ENCODE measurements around the gene AURKAIP1. TPM values are rescaled to one million over a fixed set of nuclear protein-coding genes. Genes with fewer than 3 reads are reported as not detected.

AURKAIP1 gene
- total RNA-seq, 1 donor from 2014 or later: 106 TPM

- no peak for DNase-seq
These were observed 43.7 kb downstream of the AURKAIP1 start, which contains the start of gene TAS1R3 for GRCh38 chr1:1331068-1331965. TAS1R3 (plus strand) TSS chr1:1331280; CDS start chr1:1331346, 66 bp downstream.

GRCh38 chr1:1330366-1331067 is 44.5 kb downstream of the AURKAIP1 start:
- DNase-seq: no peak

GRCh38 chr1:1329304-1330210 is 45.5 kb downstream of the AURKAIP1 start:
- DNase-seq: no peak

DNA sequence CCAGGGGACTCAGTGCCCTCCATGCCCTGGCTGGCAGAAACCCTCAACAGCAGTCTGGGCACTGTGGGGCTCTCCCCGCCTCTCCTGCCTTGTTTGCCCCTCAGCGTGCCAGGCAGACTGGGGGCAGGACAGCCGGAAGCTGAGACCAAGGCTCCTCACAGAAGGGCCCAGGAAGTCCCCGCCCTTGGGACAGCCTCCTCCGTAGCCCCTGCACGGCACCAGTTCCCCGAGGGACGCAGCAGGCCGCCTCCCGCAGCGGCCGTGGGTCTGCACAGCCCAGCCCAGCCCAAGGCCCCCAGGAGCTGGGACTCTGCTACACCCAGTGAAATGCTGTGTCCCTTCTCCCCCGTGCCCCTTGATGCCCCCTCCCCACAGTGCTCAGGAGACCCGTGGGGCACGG is 46.8 kb downstream of the AURKAIP1 start:
- no peak for DNase-seq

GRCh38 chr1:1327291-1327690 is 47.7 kb downstream of the AURKAIP1 start:
- DNase-seq: no peak

GRCh38 chr1:1326075-1326605 is 48.9 kb downstream of the AURKAIP1 start:
- DNase-seq: no peak

- DNase-seq: peak; percentile 44
These were observed 49.5 kb downstream of the AURKAIP1 start for GRCh38 chr1:1325288-1326074.

- DNase-seq: peak; percentile 95
These were observed 50.3 kb downstream of the AURKAIP1 start, which contains the start of the genes CPTP and INTS11 for GRCh38 chr1:1324524-1325287. CPTP (plus strand) TSS chr1:1324802; CDS start chr1:1326911, 2,109 bp downstream. INTS11 (minus strand) TSS chr1:1324660; CDS start chr1:1324608, 52 bp downstream.

DNA sequence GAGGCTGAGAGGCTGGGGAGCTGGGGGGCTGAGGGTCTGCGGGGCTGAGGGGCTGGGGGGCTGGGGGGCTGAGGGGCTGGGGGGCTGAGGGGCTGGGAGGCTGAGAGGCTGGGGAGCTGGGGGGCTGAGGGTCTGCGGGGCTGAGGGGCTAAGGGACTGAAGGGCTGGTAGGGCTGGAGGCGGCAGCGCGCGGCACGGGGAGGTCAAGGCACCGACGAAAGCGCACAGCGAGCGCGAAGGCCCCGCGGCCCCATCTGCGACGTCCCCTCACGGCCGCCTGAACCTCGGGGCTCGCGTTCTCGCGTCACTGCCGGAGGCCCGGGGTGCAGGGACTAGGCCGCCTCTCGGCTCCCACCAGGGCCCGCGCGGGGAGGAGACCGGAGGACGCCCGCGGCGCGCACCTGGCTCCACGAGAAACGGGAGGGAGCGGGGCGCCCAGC is 50.9 kb downstream of the AURKAIP1 start:
- DNase-seq: no peak

Other genes with a start within 250 kb of the AURKAIP1 start
- gene TTLL10, start 201.3 kb downstream of the AURKAIP1 start, total RNA-seq: not detected in 2 replicates
- 1.0 TPM in 1 of 2 replicates, not detected in the other for gene TNFRSF18, start 168.6 kb downstream of the AURKAIP1 start, total RNA-seq
- gene TNFRSF4, start 161.1 kb downstream of the AURKAIP1 start, total RNA-seq: 1.8 and 4.8 TPM in 2 replicates
- 122 and 160 TPM in 2 replicates for gene SDF4, start 143.2 kb downstream of the AURKAIP1 start, total RNA-seq
- 36.1 and 46.6 TPM in 2 replicates for gene B3GALT6, start 143.0 kb downstream of the AURKAIP1 start, total RNA-seq
- 0.17 and 0.56 TPM in 2 replicates for gene C1QTNF12, start 128.5 kb downstream of the AURKAIP1 start, total RNA-seq
- gene UBE2J2, start 101.4 kb downstream of the AURKAIP1 start, total RNA-seq: 57.3 and 62.1 TPM in 2 replicates
- 0.14 and 1.0 TPM in 2 replicates for gene SCNN1D, start 94.8 kb downstream of the AURKAIP1 start, total RNA-seq
- 16.8 and 30.6 TPM in 2 replicates for gene ACAP3, start 67.3 kb downstream of the AURKAIP1 start, total RNA-seq
- 11.1 and 13.7 TPM in 2 replicates for gene PUSL1, start 66.6 kb downstream of the AURKAIP1 start, total RNA-seq
- gene INTS11, start 50.5 kb downstream of the AURKAIP1 start, total RNA-seq: 52.8 and 77.5 TPM in 2 replicates
- 21.6 and 33.3 TPM in 2 replicates for gene CPTP, start 50.4 kb downstream of the AURKAIP1 start, total RNA-seq
- gene TAS1R3, start 43.9 kb downstream of the AURKAIP1 start, total RNA-seq: 0.28 and 0.85 TPM in 2 replicates
- gene DVL1, start 25.8 kb downstream of the AURKAIP1 start, total RNA-seq: 43.5 and 54.6 TPM in 2 replicates
- gene MXRA8, start 16.7 kb downstream of the AURKAIP1 start, total RNA-seq: 0.56 and 1.7 TPM in 2 replicates
- gene CCNL2, start 24.1 kb upstream of the AURKAIP1 start, total RNA-seq: 71.1 and 183 TPM in 2 replicates
- 98.2 and 102 TPM in 2 replicates for gene MRPL20, start 32.1 kb upstream of the AURKAIP1 start, total RNA-seq
- 0.28 and 0.51 TPM in 2 replicates for gene ANKRD65, start 46.1 kb upstream of the AURKAIP1 start, total RNA-seq
- 12.7 and 45.3 TPM in 2 replicates for gene VWA1, start 60.5 kb upstream of the AURKAIP1 start, total RNA-seq
- 0.17 and 1.5 TPM in 2 replicates for gene ATAD3C, start 74.5 kb upstream of the AURKAIP1 start, total RNA-seq
- 15.0 and 21.7 TPM in 2 replicates for gene ATAD3B, start 96.6 kb upstream of the AURKAIP1 start, total RNA-seq
- 29.3 and 59.4 TPM in 2 replicates for gene ATAD3A, start 137.0 kb upstream of the AURKAIP1 start, total RNA-seq
- 1.7 and 2.6 TPM in 2 replicates for gene TMEM240, start 165.4 kb upstream of the AURKAIP1 start, total RNA-seq
- 87.1 and 128 TPM in 2 replicates for gene SSU72, start 199.7 kb upstream of the AURKAIP1 start, total RNA-seq
- 0.68 and 1.4 TPM in 2 replicates for gene FNDC10, start 224.9 kb upstream of the AURKAIP1 start, total RNA-seq
- gene MIB2, start 240.3 kb upstream of the AURKAIP1 start, total RNA-seq: 49.2 and 71.0 TPM in 2 replicates